Measurements from ENCODE around the gene MAP1S. TPM values are rescaled to one million over a fixed set of nuclear protein-coding genes. Genes with fewer than 3 reads are reported as not detected.

The MAP1S gene
- polyA plus RNA-seq, 1 donor from 2014 or later: 5.8 TPM

DNA sequence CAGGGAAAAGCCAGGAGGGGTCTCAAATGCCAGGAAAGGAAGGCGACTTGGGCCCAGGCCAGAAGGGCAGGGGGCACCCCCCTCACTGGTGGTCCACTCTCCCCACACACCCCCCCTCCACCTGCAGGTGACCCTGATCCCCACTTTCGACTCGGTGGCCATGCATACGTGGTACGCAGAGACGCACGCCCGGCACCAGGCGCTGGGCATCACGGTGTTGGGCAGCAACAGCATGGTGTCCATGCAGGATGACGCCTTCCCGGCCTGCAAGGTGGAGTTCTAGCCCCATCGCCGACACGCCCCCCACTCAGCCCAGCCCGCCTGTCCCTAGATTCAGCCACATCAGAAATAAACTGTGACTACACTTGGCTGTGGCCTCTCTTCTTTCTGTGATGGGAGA, 14.9 kb downstream of the MAP1S start:
- Histone ChIP-seq H3K4me3 (ENCODE audit: low read length) (no peak overlapping the region), H3K79me2 (replicated peaks; ENCODE audit: insufficient read depth, low read length) (peaks cover 15% of the 10 kb centered on the region), H3K36me3 (ENCODE audit: insufficient read depth, low read length) (peaks cover 16% of the 10 kb centered on the region), H3K9ac (ENCODE audit: low read length) (no peak overlapping the region), H3K9me2 (ENCODE audit: insufficient read depth, low read length) (no peaks in the 10 kb centered on the region), H4K20me1 (ENCODE audit: insufficient read depth) (no peaks in the 10 kb centered on the region), H3K9me3 (ENCODE audit: low read length) (no peaks in the 10 kb centered on the region), H3F3A (ENCODE audit: insufficient read depth, low read length, poor library complexity, severe bottlenecking) (no peaks in the 10 kb centered on the region), H2AFZ (ENCODE audit: low read depth, low read length) (no peak overlapping the region), H3K4me2 (ENCODE audit: low read length) (no peak overlapping the region), H3K27ac (ENCODE audit: low read length) (no peak overlapping the region), H3K27me3 (ENCODE audit: insufficient read depth, low read depth, low read length) (no peaks in the 10 kb centered on the region)
- TF ChIP-seq RAD21 (conservative IDR thresholded peaks at IDR 0.05) (no peak), POLR2AphosphoS5 (IDR thresholded peaks at IDR 0.05) (no peak), EZH2 (IDR thresholded peaks at IDR 0.05; ENCODE audit: borderline replicate concordance, insufficient read depth, low read length, poor library complexity, severe bottlenecking) (no peak), MXI1 (conservative IDR thresholded peaks at IDR 0.05; ENCODE audit: poor library complexity, severe bottlenecking) (no peak), TAF1 (IDR thresholded peaks at IDR 0.05; ENCODE audit: low read depth) (no peak)

DNA sequence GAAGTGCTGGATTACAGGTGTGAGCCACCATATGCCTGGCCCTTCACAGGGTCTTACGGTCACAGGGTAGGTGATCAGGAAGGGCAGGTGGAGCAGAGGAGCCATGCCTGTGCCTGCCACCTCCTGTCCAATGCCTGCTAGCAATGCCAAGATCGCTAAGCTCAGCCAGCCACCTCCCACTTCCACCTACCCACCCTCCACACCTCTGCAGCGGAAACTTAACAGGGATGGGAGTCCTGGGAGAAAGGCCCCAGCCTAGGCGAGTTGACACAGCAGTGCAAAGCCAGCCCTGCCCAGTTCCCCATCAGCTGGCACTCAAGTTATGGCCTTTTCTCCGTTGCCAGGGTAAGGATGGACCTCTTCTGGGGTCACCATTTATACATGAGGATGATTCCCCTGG, 16.1 kb downstream of the MAP1S start:
- H3K4me2 ChIP-seq (ENCODE audit: low read length): no peak overlapping the region
- no peak overlapping the region for H3K27ac ChIP-seq (ENCODE audit: low read length)
- H4K20me1 ChIP-seq (ENCODE audit: insufficient read depth): no peaks in the 10 kb centered on the region
- H3K9ac ChIP-seq (ENCODE audit: low read length): no peak overlapping the region
- TF ChIP-seq POLR2AphosphoS5 (IDR thresholded peaks at IDR 0.05) (no peak), TAF1 (IDR thresholded peaks at IDR 0.05; ENCODE audit: low read depth) (no peak), SMC3 (conservative IDR thresholded peaks at IDR 0.05; ENCODE audit: poor library complexity) (no peak), MXI1 (conservative IDR thresholded peaks at IDR 0.05; ENCODE audit: poor library complexity, severe bottlenecking) (no peak), EP300 (conservative IDR thresholded peaks at IDR 0.05; ENCODE audit: poor library complexity, severe bottlenecking) (no peak), RAD21 (conservative IDR thresholded peaks at IDR 0.05) (no peak), REST (IDR thresholded peaks at IDR 0.05; ENCODE audit: borderline replicate concordance) (no peak), EZH2 (IDR thresholded peaks at IDR 0.05; ENCODE audit: borderline replicate concordance, insufficient read depth, low read length, poor library complexity, severe bottlenecking) (no peak)
- TF ChIP-seq, protein P1, sequence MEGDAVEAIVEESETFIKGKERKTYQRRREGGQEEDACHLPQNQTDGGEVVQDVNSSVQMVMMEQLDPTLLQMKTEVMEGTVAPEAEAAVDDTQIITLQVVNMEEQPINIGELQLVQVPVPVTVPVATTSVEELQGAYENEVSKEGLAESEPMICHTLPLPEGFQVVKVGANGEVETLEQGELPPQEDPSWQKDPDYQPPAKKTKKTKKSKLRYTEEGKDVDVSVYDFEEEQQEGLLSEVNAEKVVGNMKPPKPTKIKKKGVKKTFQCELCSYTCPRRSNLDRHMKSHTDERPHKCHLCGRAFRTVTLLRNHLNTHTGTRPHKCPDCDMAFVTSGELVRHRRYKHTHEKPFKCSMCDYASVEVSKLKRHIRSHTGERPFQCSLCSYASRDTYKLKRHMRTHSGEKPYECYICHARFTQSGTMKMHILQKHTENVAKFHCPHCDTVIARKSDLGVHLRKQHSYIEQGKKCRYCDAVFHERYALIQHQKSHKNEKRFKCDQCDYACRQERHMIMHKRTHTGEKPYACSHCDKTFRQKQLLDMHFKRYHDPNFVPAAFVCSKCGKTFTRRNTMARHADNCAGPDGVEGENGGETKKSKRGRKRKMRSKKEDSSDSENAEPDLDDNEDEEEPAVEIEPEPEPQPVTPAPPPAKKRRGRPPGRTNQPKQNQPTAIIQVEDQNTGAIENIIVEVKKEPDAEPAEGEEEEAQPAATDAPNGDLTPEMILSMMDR (IDR thresholded peaks at IDR 0.05; ENCODE audit: poor library complexity, severe bottlenecking): no peak
- no peak overlapping the region for H3K4me3 ChIP-seq (ENCODE audit: low read length)
- H3F3A ChIP-seq (ENCODE audit: insufficient read depth, low read length, poor library complexity, severe bottlenecking): no peaks in the 10 kb centered on the region
- no peaks in the 10 kb centered on the region for H3K9me2 ChIP-seq (ENCODE audit: insufficient read depth, low read length)
- H3K9me3 ChIP-seq (ENCODE audit: low read length): no peaks in the 10 kb centered on the region
- H2AFZ ChIP-seq (ENCODE audit: low read depth, low read length): no peak overlapping the region
- peaks cover 15% of the 10 kb centered on the region for H3K36me3 ChIP-seq (ENCODE audit: insufficient read depth, low read length)
- no peaks in the 10 kb centered on the region for H3K27me3 ChIP-seq (ENCODE audit: insufficient read depth, low read depth, low read length)
- peaks cover 15% of the 10 kb centered on the region for H3K79me2 ChIP-seq (replicated peaks; ENCODE audit: insufficient read depth, low read length)
